GM03348 (cell line): ENCODE measurements around the gene CD320.
"Not testable (repeated sequence)": the region's sequence is repeated elsewhere in the genome, so short reads cannot be mapped to it uniquely, and the experiment has no call there.

ENCODE experiments used
- DNase-seq: peaks from one replicate; pipeline ENCODE4 v3.0.0; 2012; ENCODE audit warnings: low spot score

The CD320 gene

GRCh38 chr19:8308891-8309291, 733 bp upstream of the CD320 start:
- no peak for DNase-seq

GRCh38 chr19:8307400-8307964, 676 bp downstream of the CD320 start:
- no peak for DNase-seq

GRCh38 chr19:8306235-8307054, 1.7 kb downstream of the CD320 start:
- DNase-seq: no peak

DNA sequence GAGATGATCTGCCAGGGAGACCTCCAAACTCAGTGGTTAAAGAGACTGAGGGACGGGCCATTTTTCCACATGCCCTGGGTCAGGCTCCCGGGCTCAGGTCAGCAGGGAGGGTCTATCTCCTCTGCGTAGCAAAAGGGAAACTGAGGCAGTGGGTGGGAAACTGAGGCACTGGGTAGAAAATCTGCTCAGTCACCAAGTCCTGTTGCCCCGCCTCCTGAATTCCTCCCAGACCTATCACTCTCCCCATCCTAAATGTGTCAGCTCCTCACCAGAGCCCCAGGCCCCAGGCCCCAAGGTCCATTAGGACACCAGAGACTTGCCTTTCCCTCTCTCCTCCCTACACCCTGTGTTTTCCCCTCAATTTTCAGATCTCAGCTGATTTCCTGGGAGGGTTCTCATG, 2.4 kb downstream of the CD320 start:
- no peak for DNase-seq

GRCh38 chr19:8304841-8305621, 3.1 kb downstream of the CD320 start:
- DNase-seq: no peak

DNA sequence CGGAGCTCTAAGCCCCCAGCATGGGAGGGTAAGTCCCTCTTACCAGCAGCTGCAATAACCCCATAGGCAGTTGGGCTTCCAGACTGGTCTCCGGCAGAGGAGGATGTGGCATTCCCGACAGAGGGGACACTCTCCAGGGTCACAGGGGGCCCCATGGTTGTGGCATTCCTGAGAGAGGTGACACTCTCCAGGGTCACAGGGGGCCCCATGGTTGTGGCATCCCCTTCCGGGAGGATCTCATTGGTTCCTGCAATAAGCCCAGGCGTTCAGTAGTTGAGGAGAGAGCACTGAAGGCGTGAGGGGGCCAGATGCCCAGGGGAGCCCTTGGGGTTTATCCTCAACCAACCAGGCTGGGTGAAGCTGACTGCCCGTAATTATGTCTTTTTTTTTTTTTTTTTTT, 5.4 kb downstream of the CD320 start:
- DNase-seq: no peak

- no peak for DNase-seq
Measured at GRCh38 chr19:8302357-8302691, 5.8 kb downstream of the CD320 start.

DNA sequence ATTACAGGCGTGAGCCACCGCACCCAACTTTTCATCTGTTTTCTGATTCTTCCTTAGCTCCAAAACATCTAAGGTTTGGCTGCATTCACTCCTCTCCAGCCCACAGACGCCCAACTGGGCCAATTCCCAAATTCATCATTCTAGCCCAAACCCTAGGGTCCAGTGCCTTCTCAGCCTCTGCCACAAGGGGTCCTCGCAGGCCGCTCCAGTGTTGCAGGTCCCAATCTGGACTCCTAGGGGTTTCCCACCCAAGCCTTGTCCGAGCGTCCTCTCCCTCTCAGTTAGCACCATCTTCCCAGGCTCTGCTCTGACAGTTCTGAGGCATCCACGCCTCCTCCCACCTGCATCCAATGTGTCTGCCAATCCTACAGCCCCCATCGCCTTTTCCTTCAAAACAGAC, 16.8 kb downstream of the CD320 start:
- not testable (repeated sequence) for DNase-seq

DNA sequence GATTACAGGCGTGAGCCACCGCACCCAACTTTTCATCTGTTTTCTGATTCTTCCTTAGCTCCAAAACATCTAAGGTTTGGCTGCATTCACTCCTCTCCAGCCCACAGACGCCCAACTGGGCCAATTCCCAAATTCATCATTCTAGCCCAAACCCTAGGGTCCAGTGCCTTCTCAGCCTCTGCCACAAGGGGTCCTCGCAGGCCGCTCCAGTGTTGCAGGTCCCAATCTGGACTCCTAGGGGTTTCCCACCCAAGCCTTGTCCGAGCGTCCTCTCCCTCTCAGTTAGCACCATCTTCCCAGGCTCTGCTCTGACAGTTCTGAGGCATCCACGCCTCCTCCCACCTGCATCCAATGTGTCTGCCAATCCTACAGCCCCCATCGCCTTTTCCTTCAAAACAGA, 31.6 kb downstream of the CD320 start:
- not testable (repeated sequence) for DNase-seq

- DNase-seq: no peak
Measured at GRCh38 chr19:8269724-8270123, 38.4 kb downstream of the CD320 start.

DNA sequence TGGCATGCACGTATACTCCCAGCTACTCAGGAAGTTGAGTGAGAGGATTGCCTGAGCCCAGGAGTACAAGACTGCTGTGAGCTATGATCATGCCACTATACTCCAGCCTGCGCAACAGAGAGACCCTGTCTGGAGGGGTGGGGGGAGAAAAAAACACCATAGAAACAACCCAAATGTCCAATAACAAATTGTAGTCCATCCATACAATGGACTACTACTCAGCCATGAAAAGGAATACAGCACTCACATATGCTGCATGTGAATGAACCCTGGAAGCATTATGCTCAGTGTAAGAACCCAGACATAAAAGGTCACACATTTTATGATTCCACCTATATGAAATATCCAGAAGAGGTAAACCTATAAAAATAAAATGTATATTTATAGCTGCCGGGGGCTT, 42.3 kb downstream of the CD320 start:
- DNase-seq: no peak

DNA sequence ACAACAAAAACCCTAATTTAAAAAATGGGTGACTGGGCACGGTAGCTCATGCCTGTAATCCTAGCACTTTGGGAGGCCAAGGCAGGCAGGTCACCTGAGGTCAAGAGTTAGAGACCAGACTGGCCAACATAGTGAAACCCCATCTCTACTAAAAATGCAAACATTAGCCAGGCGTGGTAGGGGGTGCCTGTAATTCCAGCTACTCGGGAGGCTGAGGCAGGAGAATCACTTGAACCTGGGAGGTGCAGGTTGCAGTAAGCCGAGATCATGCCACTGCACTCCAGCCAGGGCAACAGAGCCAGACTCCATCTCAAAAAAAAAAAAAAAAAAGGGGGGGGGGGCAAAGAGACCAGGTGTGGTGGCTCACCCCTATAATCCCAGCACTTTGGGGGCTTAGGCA, 43.9 kb downstream of the CD320 start:
- not testable (repeated sequence) for DNase-seq

GRCh38 chr19:8262431-8262830, 45.7 kb downstream of the CD320 start:
- DNase-seq: no peak

DNA sequence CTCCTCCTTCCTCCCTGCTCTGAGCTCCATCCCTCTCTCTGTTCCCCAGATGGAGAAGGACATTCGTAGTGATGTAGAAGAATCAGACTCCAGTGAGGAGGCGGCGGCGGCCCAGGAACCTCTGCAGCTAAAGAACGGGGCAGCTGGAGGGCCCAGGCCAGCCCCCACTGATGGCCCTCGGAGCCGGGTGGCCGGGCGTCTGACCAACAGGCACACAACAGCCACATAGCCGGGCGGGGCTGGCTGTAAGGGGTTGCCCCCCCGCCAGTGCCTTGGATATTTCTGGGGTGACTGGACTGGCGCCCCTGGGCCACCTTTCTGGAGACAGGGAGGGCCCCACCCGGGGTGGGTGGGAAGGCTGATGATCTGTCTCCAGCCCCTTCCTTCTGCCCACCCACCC, 46.3 kb downstream of the CD320 start:
- no peak for DNase-seq

GRCh38 chr19:8261347-8261746, 46.8 kb downstream of the CD320 start:
- DNase-seq: no peak

DNA sequence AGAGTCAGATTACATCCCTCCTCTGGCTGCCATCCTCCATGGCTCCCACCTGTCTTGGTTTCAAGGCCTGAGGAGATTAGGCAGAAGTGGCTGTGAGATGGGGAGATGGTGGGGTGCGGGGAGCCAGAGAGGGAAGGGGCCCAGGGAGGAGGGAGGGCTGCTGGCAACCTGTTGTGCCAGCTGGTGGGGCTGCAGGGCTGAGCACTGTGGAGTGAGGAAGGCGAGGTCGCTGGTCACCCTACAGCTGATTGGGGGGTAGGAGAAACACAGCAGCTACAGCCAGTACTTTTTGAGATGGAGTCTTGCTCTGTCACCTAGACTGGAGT, 48.3 kb downstream of the CD320 start:
- DNase-seq: no peak

GRCh38 chr19:8259142-8259921, 48.8 kb downstream of the CD320 start:
- DNase-seq: no peak

- DNase-seq: peak; percentile 11
Measured at GRCh38 chr19:8257052-8257443, 51.1 kb downstream of the CD320 start.

DNA sequence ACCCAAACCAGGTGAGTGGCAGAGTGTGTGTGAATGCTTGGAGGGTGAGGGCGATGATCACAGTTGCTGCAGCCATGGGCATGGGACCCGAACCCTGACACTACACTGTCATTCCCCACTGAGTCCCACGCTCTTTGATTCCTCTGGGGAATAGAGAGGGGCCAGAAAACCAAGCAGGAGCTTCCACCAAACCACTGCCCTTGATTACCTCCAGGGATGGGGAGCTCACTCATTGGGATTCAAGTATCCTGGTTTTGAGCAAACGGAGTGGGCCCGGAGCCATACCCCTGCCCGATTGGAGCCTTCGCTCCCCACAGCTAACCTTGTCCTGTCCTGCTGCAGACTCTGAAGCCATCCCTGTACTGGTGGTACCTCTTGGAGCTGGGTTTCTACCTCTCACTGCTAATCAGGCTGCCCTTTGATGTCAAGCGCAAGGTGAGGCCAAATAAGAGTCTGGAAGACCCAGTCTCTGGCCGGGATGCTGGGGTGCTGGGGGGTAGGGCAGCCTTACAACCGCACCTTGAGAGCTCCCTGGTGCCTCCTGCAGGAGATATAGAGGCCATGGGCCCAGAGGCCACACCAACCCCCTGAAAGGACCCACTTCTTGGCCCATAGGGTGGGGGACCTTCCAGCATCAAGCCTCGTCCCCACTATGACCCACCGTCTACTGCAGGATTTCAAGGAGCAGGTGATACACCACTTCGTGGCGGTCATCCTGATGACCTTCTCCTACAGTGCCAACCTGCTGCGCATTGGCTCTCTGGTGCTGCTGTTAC, 51.7 kb downstream of the CD320 start:
- no peak for DNase-seq

DNA sequence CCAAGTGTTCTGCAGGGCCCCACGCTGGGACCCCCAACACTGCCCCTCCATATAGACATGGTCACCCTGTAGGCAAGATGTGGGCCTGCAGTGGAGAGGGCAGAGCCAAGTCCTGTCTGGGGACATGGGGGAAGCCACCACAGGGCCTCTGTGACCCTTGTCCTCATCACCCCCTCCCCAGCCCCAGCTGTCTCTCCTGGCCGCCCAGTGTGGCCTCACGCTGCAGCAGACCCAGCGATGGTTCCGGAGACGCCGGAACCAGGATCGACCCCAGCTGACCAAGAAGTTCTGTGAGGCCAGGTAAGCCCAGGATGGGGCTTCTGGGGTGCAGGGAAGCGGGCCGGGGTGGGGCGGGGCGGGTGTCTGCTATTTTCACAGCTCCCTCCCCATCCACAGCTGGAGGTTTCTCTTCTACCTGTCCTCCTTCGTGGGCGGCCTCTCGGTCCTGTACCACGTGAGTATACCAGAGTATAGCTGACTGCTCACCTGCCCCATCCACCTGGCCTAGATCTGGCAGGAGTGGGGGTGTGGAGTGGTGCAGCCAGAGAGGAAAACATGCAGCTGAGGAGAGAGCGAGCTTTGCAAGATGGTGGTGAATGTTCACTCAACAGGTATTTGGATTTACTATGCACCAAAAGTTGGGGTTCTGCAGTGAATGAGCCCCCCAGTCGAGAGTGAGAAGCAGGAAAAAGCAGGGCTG, 52.6 kb downstream of the CD320 start:
- DNase-seq: no peak

GRCh38 chr19:8254286-8255001, 53.7 kb downstream of the CD320 start:
- DNase-seq: peak; percentile 8
